ENCODE measurements around the gene KANK3. TPM values are rescaled to one million over a fixed set of nuclear protein-coding genes. Genes with fewer than 3 reads are reported as not detected.

KANK3 gene
- total and polyA plus RNA-seq, 2 of the 8 experiments (the other 6 are each of a cell fraction or from before 2014, with no cell fraction given) = 2.5 to 4.2 TPM

- peak; percentile 55; the same call in 1 of the 2 replicates for TF ChIP-seq TBP (IDR thresholded peaks at IDR 0.05; ENCODE audit: low read depth, low read length)
- no peak for TF ChIP-seq SP1 (IDR thresholded peaks at IDR 0.05; ENCODE audit: low read depth, low read length)
- TF ChIP-seq GTF2F1 (IDR thresholded peaks at IDR 0.05; ENCODE audit: borderline replicate concordance, low read depth, low read length) = no peak
- TF ChIP-seq CREB1 (IDR thresholded peaks at IDR 0.05) = no peak
- no peak for TF ChIP-seq SIN3A (conservative IDR thresholded peaks at IDR 0.05 in 1 of 2, IDR thresholded peaks at IDR 0.05 in 1 of 2; ENCODE audit: low read depth in 1 of 2, low read length in 2 of 2)
- TF ChIP-seq ZNF274 (IDR thresholded peaks at IDR 0.05; ENCODE audit: borderline replicate concordance, extremely low read depth, low read length) = no peak
- TF ChIP-seq RBBP5 (IDR thresholded peaks at IDR 0.05; ENCODE audit: borderline replicate concordance, low read depth, low read length) = no peak
- TF ChIP-seq RXRA (IDR thresholded peaks at IDR 0.05; ENCODE audit: insufficient read depth, low read depth, low read length) = no peak
- TF ChIP-seq CBX8 (IDR thresholded peaks at IDR 0.05; ENCODE audit: borderline replicate concordance, low read depth, low read length) = no peak
Measured at GRCh38 chr19:8363803-8364771, 21.0 kb upstream of the KANK3 start, which contains the start of gene ANGPTL4 (continued).
